ENCODE data around the gene GP1BA.

The GP1BA gene

GRCh38 chr17:4936436-4936835 lies 4.4 kb downstream of the GP1BA start:
- Histone ChIP-seq H3K9me3 (ENCODE audit: control insufficient read depth, insufficient read depth, low read depth, low read length) (no peaks in the 10 kb centered on the region), H3K27ac (ENCODE audit: extremely low read depth, low read depth, low read length) (no peak overlapping the region; the same call in 1 of the 2 replicates), H3K4me1 (ENCODE audit: control insufficient read depth, insufficient read depth, low read length) (peaks cover 7% of the 10 kb centered on the region), H3K4me3 (ENCODE audit: low read depth, low read length) (no peak overlapping the region), H3K36me3 (ENCODE audit: control insufficient read depth in 2 of 2, insufficient read depth in 1 of 2, low read length in 2 of 2) (peaks cover 10 to 48% of the 10 kb centered on the region in 2 experiments)
- TF ChIP-seq ZBTB1 (tag by site-specific recombination; IDR thresholded peaks at IDR 0.05) (no peak), ZNF776 (tag by site-specific recombination; IDR thresholded peaks at IDR 0.05; ENCODE audit: borderline replicate concordance) (no peak)
- ChIA-PET POLR2A (interaction anchor here (1.0 to 2.3 kb wide), 3 partner anchors 12 to 31 kb away, joined by 4 to 9 read pairs (median 6); partner anchors contain the start of genes PFN1 and SPAG7), CTCF (interaction anchor here (0.5 to 1.2 kb wide), 3 partner anchors 27 to 146 kb away, joined by 3 to 4 read pairs (median 3); no protein-coding TSS in a partner anchor)

- H3K9me3 ChIP-seq (ENCODE audit: control insufficient read depth, insufficient read depth, low read depth, low read length) = no peaks in the 10 kb centered on the region
- peaks cover 19 to 53% of the 10 kb centered on the region in 2 experiments for H3K36me3 ChIP-seq (ENCODE audit: control insufficient read depth in 2 of 2, insufficient read depth in 1 of 2, low read length in 2 of 2)
- ChIA-PET CTCF (interaction anchor here (0.6 to 1.2 kb wide), 2 partner anchors 24 to 28 kb away, joined by 3 to 4 read pairs; no protein-coding TSS in a partner anchor), POLR2A (interaction anchor here (0.6 to 3.4 kb wide), 5 partner anchors 11 to 36 kb away, joined by 3 to 109 read pairs (median 6); partner anchors contain the start of genes ENO3, PFN1 and SPAG7)
- TF ChIP-seq ZNF114 (tag by site-specific recombination; IDR thresholded peaks at IDR 0.05) (no peak), ZNF843 (tag by site-specific recombination; IDR thresholded peaks at IDR 0.05) (no peak), ZNF416 (tag by site-specific recombination; IDR thresholded peaks at IDR 0.05) (no peak), ZBTB10 (tag by site-specific recombination; IDR thresholded peaks at IDR 0.05) (no peak), ZBTB26 (tag by site-specific recombination; optimal IDR thresholded peaks at IDR 0.05) (no peak), ZBTB48 (tag by site-specific recombination; IDR thresholded peaks at IDR 0.05) (no peak), ZNF18 (tag by site-specific recombination; IDR thresholded peaks at IDR 0.05) (no peak), ZNF518A (tag by site-specific recombination; conservative IDR thresholded peaks at IDR 0.05; ENCODE audit: low read depth) (no peak), TSHZ1 (tag by site-specific recombination; IDR thresholded peaks at IDR 0.05; ENCODE audit: borderline replicate concordance) (no peak), ZNF280D (tag by site-specific recombination; IDR thresholded peaks at IDR 0.05) (no peak), ZBTB7A (tag by site-specific recombination; IDR thresholded peaks at IDR 0.05; ENCODE audit: low read depth) (no peak), ZNF76 (tag by site-specific recombination; IDR thresholded peaks at IDR 0.05; ENCODE audit: borderline replicate concordance, low read depth) (no peak), ZNF16 (tag by site-specific recombination; IDR thresholded peaks at IDR 0.05; ENCODE audit: low read depth) (no peak)
- no peak overlapping the region for H3K4me3 ChIP-seq (ENCODE audit: low read depth, low read length)
- no peak overlapping the region; the same call in 1 of the 2 replicates for H3K27ac ChIP-seq (ENCODE audit: extremely low read depth, low read depth, low read length)
- peaks cover 9% of the 10 kb centered on the region for H3K4me1 ChIP-seq (ENCODE audit: control insufficient read depth, insufficient read depth, low read length)
These were observed 5.5 kb downstream of the GP1BA start for GRCh38 chr17:4937553-4937952.

Measured in HEK293 (cell line).